Hepatocyte (in vitro differentiated cells): Measurements from ENCODE around the gene PLBD2. TPM values are rescaled to one million over a fixed set of nuclear protein-coding genes. Genes with fewer than 3 reads are reported as not detected.

Experiments
- DNase-seq: peaks from one replicate; pipeline ENCODE4 v3.0.0-alpha.2; 2016; ENCODE audit warnings: low spot score
- H2AFZ ChIP-seq: fragments of 200-600 bp; sonication (generic); 2 replicates; pipeline ENCODE4 v1.6.0; 2016; ENCODE audit warnings: antibody characterized with exemption, mild to moderate bottlenecking
- H3K27ac ChIP-seq: fragments of 200-600 bp; sonication (generic); 2 replicates; pipeline ENCODE4 v1.5.1; 2016; ENCODE audit warnings: mild to moderate bottlenecking
- H3K27me3 ChIP-seq: fragments of 200-600 bp; sonication (generic); 2 replicates; pipeline ENCODE4 v1.6.1; 2016
- H3K36me3 ChIP-seq: fragments of 200-600 bp; sonication (generic); replicated peaks from 2 replicates; pipeline ENCODE4 v1.5.1; 2016; ENCODE audit warnings: low read depth; ENCODE audit not compliant: insufficient read depth
- H3K4me1 ChIP-seq: fragments of 200-600 bp; sonication (generic); 2 replicates; pipeline ENCODE4 v1.5.1; 2016; ENCODE audit warnings: mild to moderate bottlenecking, moderate library complexity; ENCODE audit not compliant: insufficient read depth
- H3K4me2 ChIP-seq: fragments of 200-600 bp; sonication (generic); 2 replicates; pipeline ENCODE4 v1.6.0; 2016
- H3K4me3 ChIP-seq: fragments of 200-600 bp; sonication (generic); 2 replicates; pipeline ENCODE4 v1.5.1; 2016; ENCODE audit warnings: mild to moderate bottlenecking
- H3K79me2 ChIP-seq: fragments of 200-600 bp; sonication (generic); 2 replicates; pipeline ENCODE4 v1.6.0; 2017; ENCODE audit warnings: mild to moderate bottlenecking
- H3K9me2 ChIP-seq: fragments of 200-600 bp; sonication (generic); replicated peaks from 2 replicates; pipeline ENCODE4 v1.6.0; 2017; ENCODE audit warnings: mild to moderate bottlenecking; ENCODE audit not compliant: insufficient read depth
- H3K9me3 ChIP-seq: fragments of 200-600 bp; sonication (generic); 2 replicates; pipeline ENCODE4 v1.5.1; 2016; ENCODE audit warnings: low read depth, mild to moderate bottlenecking
- H4K20me1 ChIP-seq: fragments of 200-600 bp; sonication (generic); 2 replicates; pipeline ENCODE4 v1.6.0; 2016; ENCODE audit warnings: mild to moderate bottlenecking; ENCODE audit not compliant: insufficient read depth, poor library complexity, severe bottlenecking
- EZH2 ChIP-seq: fragments of 200-600 bp; sonication (generic); IDR thresholded peaks from 2 replicates; pipeline ENCODE4 v1.6.1; 2016; ENCODE audit warnings: antibody characterized with exemption, mild to moderate bottlenecking, borderline replicate concordance
- EZH2phosphoT487 ChIP-seq: fragments of 200-600 bp; sonication (generic); IDR thresholded peaks from one replicate; pipeline ENCODE4 v1.6.1; 2018; ENCODE audit warnings: antibody characterized with exemption, mild to moderate bottlenecking, low read depth, moderate library complexity; ENCODE audit not compliant: unreplicated experiment, severe bottlenecking
- WGBS: methylation state at CpG from one replicate; pipeline ENCODE4 v1.1.6; 2016; ENCODE audit warnings: low lambda C conversion rate; ENCODE audit errors: missing lambda C conversion rate; 5-methylcytosine and 5-hydroxymethylcytosine counted together
- polyA plus RNA-seq: library from polyadenylated mRNA; unstranded; fragments of >200 nt; fragmentation: Nextera tagmentation; extraction: Ambion mirVana; gene quantifications from 2 replicates; pipeline ENCODE4 v1.2.1, GENCODE V29; 2016
- total RNA-seq: library from RNA; depleted of rRNA; stranded (reverse); fragments of >200 nt; gene quantifications from 2 replicates; pipeline ENCODE4 v1.2.3, GENCODE V29; 2014
- TF ChIP-seq, protein P1 (sequence below): fragments of 200-600 bp; sonication (generic); IDR thresholded peaks from 2 replicates; pipeline ENCODE4 v1.5.1; 2016; ENCODE audit warnings: antibody characterized with exemption, mild to moderate bottlenecking; ENCODE audit not compliant: poor library complexity

The PLBD2 gene
- total and polyA plus RNA-seq, 2 experiments from 2014 or later: 32.5 to 47.6 TPM

DNA sequence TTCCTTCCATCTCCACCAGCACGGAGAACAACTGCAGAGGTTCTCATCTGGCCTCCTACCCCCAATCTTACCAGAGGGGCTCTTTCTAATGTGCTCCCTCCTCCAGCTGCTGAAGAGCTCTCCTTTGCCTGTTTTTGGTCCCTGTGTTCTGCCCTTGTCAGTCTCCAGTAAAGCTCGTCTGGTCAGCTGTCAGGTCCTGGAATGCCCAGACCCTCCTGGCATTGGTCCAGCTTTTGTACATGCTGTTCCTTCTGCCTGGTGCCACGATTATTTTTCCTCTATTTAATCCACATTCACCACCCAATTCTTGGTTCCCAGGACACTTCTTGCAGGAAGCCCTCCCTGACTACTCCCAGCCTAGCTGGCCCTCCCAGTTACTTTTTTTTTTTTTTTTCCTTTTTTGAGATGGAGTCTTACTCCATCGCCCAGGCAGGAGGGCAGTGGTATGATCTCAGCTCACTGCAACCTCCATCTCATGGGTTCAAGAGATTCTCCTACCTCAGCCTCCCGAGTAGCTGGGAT, 30.0 kb upstream of the PLBD2 start:
- Histone ChIP-seq H3K9me2 (no peaks in the 10 kb centered on the region), H3K4me2 (no peak overlapping the region), H4K20me1 (no peaks in the 10 kb centered on the region), H3K79me2 (no peaks in the 10 kb centered on the region), H3K36me3 (no peaks in the 10 kb centered on the region), H3K27me3 (no peaks in the 10 kb centered on the region), H3K27ac (no peak overlapping the region), H3K4me1 (peaks cover under 1% of the 10 kb centered on the region), H2AFZ (no peak overlapping the region), H3K4me3 (no peak overlapping the region), H3K9me3 (no peaks in the 10 kb centered on the region)
- WGBS: 91% methylated on average over 5 of the region's 5 CpGs
- DNase-seq: no peak
- TF ChIP-seq EZH2 (no peak), EZH2phosphoT487 (no peak)
- TF ChIP-seq, protein P1, sequence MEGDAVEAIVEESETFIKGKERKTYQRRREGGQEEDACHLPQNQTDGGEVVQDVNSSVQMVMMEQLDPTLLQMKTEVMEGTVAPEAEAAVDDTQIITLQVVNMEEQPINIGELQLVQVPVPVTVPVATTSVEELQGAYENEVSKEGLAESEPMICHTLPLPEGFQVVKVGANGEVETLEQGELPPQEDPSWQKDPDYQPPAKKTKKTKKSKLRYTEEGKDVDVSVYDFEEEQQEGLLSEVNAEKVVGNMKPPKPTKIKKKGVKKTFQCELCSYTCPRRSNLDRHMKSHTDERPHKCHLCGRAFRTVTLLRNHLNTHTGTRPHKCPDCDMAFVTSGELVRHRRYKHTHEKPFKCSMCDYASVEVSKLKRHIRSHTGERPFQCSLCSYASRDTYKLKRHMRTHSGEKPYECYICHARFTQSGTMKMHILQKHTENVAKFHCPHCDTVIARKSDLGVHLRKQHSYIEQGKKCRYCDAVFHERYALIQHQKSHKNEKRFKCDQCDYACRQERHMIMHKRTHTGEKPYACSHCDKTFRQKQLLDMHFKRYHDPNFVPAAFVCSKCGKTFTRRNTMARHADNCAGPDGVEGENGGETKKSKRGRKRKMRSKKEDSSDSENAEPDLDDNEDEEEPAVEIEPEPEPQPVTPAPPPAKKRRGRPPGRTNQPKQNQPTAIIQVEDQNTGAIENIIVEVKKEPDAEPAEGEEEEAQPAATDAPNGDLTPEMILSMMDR: no peak

DNA sequence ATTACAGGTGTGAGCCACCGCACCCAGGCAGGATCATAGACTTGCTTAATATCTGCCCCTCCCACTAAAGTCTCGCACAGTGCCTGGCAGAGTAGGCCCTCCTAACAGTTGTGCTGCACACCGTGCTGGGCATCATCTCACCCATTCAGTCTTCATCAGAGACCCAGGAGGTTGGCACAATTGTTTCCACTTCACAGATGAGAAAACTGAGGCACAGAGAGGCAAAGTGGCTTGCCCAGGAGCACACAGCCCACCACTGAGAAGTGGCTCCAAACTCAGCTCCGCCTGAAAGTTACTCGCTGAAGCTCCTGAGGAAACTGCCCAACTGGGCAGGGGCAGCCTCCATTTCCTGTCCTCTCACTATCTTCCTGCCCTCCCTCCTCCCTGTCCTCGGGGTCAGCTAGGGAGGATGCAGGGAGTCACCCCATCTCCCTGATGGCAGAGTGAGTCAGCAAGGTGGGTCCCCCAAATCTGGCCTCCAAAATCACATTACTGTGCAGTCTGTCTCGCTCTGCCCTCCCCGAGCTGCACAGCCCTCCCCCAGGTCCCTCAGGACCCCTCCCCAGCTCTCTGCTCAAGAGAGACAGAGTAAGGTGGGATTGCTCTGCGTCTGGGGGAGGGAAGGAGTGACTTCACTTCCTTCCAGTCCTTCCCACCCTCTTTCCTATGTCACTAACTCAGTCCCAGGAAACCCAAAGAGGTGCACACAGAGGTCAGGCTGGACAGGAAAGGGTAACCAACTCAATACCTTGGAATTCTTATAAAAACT, 29.2 kb upstream of the PLBD2 start:
- no peak overlapping the region for H3K4me2 ChIP-seq
- H3K36me3 ChIP-seq: no peaks in the 10 kb centered on the region
- no peak for TF ChIP-seq EZH2
- TF ChIP-seq, protein P1: no peak
- no peaks in the 10 kb centered on the region for H4K20me1 ChIP-seq
- WGBS: 95% methylated on average over 9 of the region's 9 CpGs
- no peaks in the 10 kb centered on the region for H3K9me3 ChIP-seq
- H2AFZ ChIP-seq: no peak overlapping the region
- peaks cover 9% of the 10 kb centered on the region for H3K4me1 ChIP-seq
- H3K27me3 ChIP-seq: no peaks in the 10 kb centered on the region
- H3K79me2 ChIP-seq: no peaks in the 10 kb centered on the region
- H3K27ac ChIP-seq: no peak overlapping the region
- H3K4me3 ChIP-seq: no peak overlapping the region
- H3K9me2 ChIP-seq: no peaks in the 10 kb centered on the region
- DNase-seq: no peak

DNA sequence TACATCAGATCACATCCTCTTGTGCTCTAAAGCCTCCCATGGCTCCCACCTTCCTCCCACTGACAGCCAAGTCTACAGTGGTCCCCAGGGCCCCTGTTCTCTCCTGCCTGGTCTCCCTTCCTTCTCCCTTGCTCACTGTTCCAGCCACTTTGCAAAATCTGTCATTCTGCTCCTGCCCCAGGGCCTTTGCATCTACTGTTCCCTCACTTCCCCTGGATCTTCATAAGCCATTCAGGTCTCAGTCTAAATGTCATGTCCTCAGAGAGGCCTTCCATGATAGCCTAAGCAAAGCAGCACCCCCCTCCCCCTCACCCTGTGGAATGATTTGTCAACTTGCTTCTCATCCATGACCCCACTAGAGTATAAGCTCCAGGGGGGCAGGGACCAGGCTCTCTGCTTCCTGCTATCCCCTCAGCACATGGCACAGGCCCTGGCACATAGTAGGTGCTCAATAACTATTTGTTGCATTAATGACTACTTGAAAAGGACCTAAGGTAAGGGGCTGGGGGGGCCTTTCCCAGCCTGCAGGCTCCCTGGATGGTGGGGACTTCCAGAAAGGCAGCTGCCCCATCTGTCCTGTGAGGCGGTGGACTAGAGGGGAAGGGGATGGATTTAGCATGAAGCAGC, 28.5 kb upstream of the PLBD2 start:
- no peak for DNase-seq
- Histone ChIP-seq H3K36me3 (no peaks in the 10 kb centered on the region), H3K27me3 (no peaks in the 10 kb centered on the region), H3K9me2 (no peaks in the 10 kb centered on the region), H3K27ac (no peak overlapping the region), H4K20me1 (no peaks in the 10 kb centered on the region), H3K4me1 (peaks cover 12% of the 10 kb centered on the region), H3K9me3 (no peaks in the 10 kb centered on the region), H3K79me2 (no peaks in the 10 kb centered on the region), H3K4me2 (no peak overlapping the region), H2AFZ (no peak overlapping the region), H3K4me3 (no peak overlapping the region)
- WGBS: 100% methylated on average over 1 of the region's 1 CpG
- TF ChIP-seq EZH2phosphoT487 (no peak), EZH2 (no peak)
- TF ChIP-seq, protein P1: no peak
